ENCODE data around the gene ATP8B2.

ATP8B2 gene

DNA sequence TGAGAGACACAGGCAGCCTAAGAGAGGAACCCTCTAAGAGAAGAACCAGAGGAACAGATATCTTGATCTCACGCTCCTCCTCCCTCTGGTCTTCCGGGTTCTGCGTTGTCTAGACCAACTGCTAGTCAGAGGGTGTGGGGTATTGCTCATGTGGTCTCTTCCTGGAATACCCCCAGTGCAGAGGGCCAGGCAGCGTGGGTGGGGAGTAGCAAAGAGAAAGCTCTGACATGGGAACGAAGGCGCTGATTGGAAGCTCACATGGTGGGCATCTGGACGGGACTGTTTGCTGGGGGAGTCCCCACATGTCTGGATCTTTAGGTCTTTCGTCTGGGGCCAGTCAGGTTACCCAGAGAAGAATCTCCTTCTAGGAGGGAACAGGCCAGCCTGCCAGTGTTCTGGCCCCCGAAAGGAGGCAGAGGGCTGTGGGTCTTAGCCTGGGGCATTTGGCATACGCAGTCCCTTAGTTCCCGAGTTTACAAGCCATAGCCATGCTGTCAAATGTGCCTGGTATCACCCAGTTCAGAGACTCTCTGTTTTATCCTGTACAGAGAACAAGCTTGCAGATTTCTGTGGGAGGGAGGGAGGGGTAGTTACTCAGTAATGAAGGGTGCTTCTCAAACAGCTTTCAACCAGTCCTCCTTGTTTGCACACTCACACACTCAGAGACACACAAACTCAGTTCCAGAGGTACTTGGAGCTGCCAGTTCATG is 61.5 kb downstream of the ATP8B2 start:
- DNase-seq (ENCODE audit: low read depth in 3 of 3), result peak; percentile 70 to 82 (median 72)

DNA sequence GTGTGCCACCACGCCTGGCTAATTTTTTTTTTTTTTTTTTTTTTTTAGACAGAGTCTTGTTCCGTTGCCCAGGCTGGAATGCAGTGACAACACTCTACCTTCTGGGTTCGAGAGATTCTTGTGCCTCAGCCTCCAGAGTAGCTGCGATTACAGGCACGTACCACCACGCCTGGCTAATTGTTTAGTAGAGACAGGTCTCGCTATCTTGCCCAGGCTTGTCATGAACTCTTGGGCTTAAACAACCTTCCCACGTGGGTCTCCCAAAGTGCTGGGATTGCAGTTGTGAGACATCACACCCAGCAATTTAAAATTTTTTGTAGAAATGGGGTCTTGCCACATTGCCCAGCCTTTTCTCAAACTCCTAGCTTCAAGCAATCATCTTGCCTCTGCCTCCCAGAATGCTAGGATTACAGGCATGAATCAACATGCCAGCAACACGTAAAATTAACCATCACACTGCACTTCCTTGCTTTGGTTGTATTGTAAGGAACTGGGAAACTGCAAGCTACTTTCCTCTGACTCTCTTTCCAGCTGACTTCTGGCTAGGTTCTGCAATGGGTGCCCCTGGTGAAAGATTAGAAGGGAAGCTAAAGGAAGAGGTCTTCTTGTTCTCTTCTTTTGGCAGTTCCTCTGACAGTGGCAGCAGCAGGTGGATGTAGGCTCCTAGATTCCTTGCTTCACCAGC is 65.9 kb downstream of the ATP8B2 start:
- DNase-seq (ENCODE audit: low read depth in 3 of 3), result no peak

DNA sequence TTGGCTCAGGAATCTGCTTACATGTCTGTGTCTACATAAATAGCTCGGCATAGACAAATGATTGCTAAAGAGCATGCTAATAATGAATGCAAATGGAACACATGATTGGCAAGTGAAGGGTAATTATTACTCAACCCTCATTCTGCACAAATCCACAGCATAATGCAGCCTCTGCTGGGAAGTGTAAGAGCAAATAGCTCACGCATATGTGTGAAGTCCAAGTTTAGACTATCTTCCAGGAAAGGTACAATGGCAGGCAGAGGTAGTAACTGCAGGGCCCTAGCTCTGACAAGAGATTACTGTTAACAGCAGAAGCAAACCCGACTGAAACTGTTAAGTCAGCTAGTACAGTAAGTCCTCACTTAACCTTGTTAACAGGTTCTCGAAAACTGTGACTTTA is 72.8 kb downstream of the ATP8B2 start:
- DNase-seq (ENCODE audit: low read depth in 3 of 3), result no peak

DNA sequence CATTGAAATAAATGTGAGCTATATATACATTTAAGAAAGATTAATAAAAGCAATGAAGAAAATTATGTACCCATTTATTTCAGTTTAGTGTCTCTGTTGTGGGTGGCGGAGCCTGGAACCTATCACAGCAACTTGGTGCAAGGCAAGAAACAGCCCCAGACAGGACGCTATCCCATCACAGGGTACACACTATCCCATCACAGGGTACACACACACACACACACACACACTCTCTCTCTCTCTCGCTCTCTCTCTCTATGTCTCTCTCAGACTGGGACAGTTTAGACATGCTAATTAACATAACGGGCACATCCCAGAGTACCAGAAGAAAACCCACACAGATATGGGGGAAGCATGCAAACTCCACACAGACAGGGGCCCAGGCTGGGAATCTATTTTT is 73.4 kb downstream of the ATP8B2 start:
- no peak for DNase-seq (ENCODE audit: low read depth in 3 of 3)

DNA sequence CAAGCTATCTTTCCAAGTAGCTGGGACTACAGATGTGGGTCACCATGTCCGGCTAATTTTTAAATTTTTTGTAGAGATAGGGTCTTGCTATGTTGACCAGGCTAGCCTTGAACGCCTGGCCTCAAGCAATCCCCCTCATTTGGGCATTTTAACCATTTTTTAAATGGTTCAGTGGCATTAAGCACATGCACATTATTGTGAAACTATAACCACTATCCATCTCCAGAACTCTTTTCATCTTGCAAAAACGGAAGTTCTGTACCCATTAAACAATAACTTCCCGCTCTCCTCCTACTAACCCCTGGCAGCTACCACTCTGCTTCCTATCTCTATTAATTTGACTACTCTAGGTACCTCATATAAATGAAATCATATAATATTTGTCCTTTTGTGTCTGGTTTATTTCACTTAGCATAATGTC is 75.1 kb downstream of the ATP8B2 start:
- no peak for DNase-seq (ENCODE audit: low read depth in 3 of 3)
